Stimulated activated naive B cell treated with anti-CD40 and anti-IgM and Interleukin-4, amounts not matched to agents 10 μg/mL and 1 μg/mL and 100 μg/mL, for 72 hours (primary cell): Measurements from ENCODE around the gene E2F2.

Source experiments
- ATAC-seq, 2 donors: fragments of 150-1000 bp; cut with Tn5 transposase; replicated peaks; 2 replicates each; pipeline ENCODE4 v1.10.0; 2021; ENCODE audit warnings: moderate library complexity in 1 of 2
- DNase-seq: peaks from one replicate; pipeline ENCODE4 v3.0.0; 2021
- H3K27ac Mint-ChIP-seq: one replicate; pipeline ENCODE4 v1.8.0; 2022; ENCODE audit warnings: mild to moderate bottlenecking, mixed read lengths
- H3K27me3 Mint-ChIP-seq, 2 donors: one replicate each; pipeline ENCODE4 v1.8.0; 2022; ENCODE audit warnings: mixed read lengths in 2 of 2
- H3K36me3 Mint-ChIP-seq, 2 donors: one replicate each; pipeline ENCODE4 v1.8.0; 2022; ENCODE audit warnings: mixed read lengths in 2 of 2, mild to moderate bottlenecking in 1 of 2
- H3K4me1 Mint-ChIP-seq, 2 donors: one replicate each; pipeline ENCODE4 v1.8.0; 2022; ENCODE audit warnings: mixed read lengths in 2 of 2, mild to moderate bottlenecking in 1 of 2
- H3K4me3 Mint-ChIP-seq, 2 donors: one replicate each; pipeline ENCODE4 v1.8.0; 2022; ENCODE audit warnings: mild to moderate bottlenecking in 2 of 2, mixed read lengths in 2 of 2, moderate library complexity in 1 of 2
- H3K9me3 Mint-ChIP-seq, 2 donors: one replicate each; pipeline ENCODE4 v1.8.0; 2022; ENCODE audit warnings: mixed read lengths in 2 of 2, mild to moderate bottlenecking in 1 of 2

Gene E2F2

GRCh38 chr1:23481904-23482303 lies 49.1 kb downstream of the E2F2 start:
- no peak overlapping the region for H3K4me3 Mint-ChIP-seq
- no peak overlapping the region for H3K27ac Mint-ChIP-seq
- ATAC-seq (no peak), DNase-seq (no peak)
- no peaks in the 10 kb centered on the region for H3K9me3 Mint-ChIP-seq
- H3K36me3 Mint-ChIP-seq = no peaks in the 10 kb centered on the region
- peaks cover 7 to 16% of the 10 kb centered on the region in 2 donors for H3K4me1 Mint-ChIP-seq
- H3K27me3 Mint-ChIP-seq = peaks cover 19 to 35% of the 10 kb centered on the region in 2 donors

- Mint-ChIP-seq H3K36me3 (no peaks in the 10 kb centered on the region), H3K9me3 (no peaks in the 10 kb centered on the region), H3K4me1 (peaks cover 7 to 16% of the 10 kb centered on the region in 2 donors), H3K27me3 (peaks cover 25 to 42% of the 10 kb centered on the region in 2 donors), H3K4me3 (no peak overlapping the region), H3K27ac (no peak overlapping the region)
- DNase-seq = no peak
- ATAC-seq = no peak
These were observed 49.9 kb downstream of the E2F2 start for GRCh38 chr1:23481026-23481597.

GRCh38 chr1:23480187-23481025 lies 50.6 kb downstream of the E2F2 start:
- no peak overlapping the region for H3K4me3 Mint-ChIP-seq
- no peaks in the 10 kb centered on the region for H3K9me3 Mint-ChIP-seq
- no peaks in the 10 kb centered on the region for H3K36me3 Mint-ChIP-seq
- peaks cover 25 to 44% of the 10 kb centered on the region in 2 donors for H3K27me3 Mint-ChIP-seq
- H3K4me1 Mint-ChIP-seq = peaks cover 7 to 16% of the 10 kb centered on the region in 2 donors
- ATAC-seq (no peak), DNase-seq (no peak)
- no peak overlapping the region for H3K27ac Mint-ChIP-seq

DNA sequence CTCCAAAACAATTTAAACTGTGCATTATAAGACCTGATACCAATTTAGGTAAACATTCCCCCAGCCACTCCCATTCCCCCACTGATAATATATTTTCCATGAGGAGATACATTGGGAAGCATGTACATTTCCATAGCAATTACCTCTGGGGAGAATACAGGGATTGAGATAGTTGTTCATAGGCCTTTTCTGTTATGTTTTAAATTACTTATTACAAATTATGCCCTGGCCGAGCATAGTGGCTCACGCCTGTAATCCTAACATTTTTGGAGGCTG lies 51.4 kb downstream of the E2F2 start:
- Mint-ChIP-seq H3K36me3 (no peaks in the 10 kb centered on the region), H3K27me3 (peaks cover 25 to 47% of the 10 kb centered on the region in 2 donors), H3K4me3 (no peak overlapping the region), H3K4me1 (peaks cover 7 to 12% of the 10 kb centered on the region in 2 donors), H3K27ac (no peak overlapping the region), H3K9me3 (no peaks in the 10 kb centered on the region)
- ATAC-seq = no peak
- DNase-seq = no peak

DNA sequence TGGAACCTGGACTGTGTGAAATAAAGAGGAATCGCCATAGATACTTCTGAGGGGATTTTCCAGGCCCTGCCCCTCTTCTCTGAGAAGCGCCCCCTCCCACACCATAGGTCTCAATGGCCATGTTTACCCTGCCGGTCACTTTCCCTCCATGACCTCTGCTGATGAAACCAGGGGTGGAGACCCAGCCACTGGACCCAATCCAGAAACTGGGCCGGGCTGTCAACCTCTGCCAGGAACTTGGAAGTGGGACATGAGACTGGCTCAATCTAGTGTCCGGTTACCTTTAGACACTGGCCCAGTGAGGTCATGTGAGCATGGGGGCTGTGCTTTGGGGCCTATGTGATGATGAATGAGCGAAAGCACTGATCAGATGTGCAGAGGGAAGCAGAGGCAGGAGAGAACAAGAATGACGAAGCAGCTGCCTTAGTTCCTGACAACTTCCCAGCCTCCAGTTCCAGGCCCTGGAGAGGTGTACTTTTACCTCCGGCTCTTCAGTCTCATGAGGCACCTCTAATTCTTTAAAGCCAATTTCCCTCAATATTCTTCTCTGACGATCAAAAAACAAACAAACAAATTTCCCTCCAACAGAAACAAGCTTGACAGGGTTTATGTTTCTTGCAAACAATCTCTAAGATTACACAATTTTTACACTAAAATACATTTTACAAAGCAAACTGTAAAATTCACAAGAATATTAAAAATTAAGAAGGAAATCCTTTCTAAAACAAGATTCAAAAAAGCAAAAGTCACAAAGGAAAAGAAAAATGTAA lies 52.0 kb downstream of the E2F2 start:
- peaks cover 25 to 47% of the 10 kb centered on the region in 2 donors for H3K27me3 Mint-ChIP-seq
- peaks cover 7 to 9% of the 10 kb centered on the region in 2 donors for H3K4me1 Mint-ChIP-seq
- ATAC-seq = no peak
- H3K27ac Mint-ChIP-seq = no peak overlapping the region
- no peak overlapping the region for H3K4me3 Mint-ChIP-seq
- no peaks in the 10 kb centered on the region for H3K36me3 Mint-ChIP-seq
- DNase-seq = no peak
- no peaks in the 10 kb centered on the region for H3K9me3 Mint-ChIP-seq

- H3K27ac Mint-ChIP-seq = no peak overlapping the region
- no peaks in the 10 kb centered on the region for H3K9me3 Mint-ChIP-seq
- no peak overlapping the region for H3K4me3 Mint-ChIP-seq
- H3K27me3 Mint-ChIP-seq = peaks cover 17 to 38% of the 10 kb centered on the region in 2 donors
- no peaks in the 10 kb centered on the region for H3K36me3 Mint-ChIP-seq
- no peaks in the 10 kb centered on the region for H3K4me1 Mint-ChIP-seq
- no peak for DNase-seq
- no peak for ATAC-seq
These were observed 53.5 kb downstream of the E2F2 start for GRCh38 chr1:23477359-23478144.

GRCh38 chr1:23475641-23476040 lies 55.4 kb downstream of the E2F2 start:
- Mint-ChIP-seq H3K27me3 (peaks cover 12 to 21% of the 10 kb centered on the region in 2 donors), H3K9me3 (no peaks in the 10 kb centered on the region), H3K4me3 (no peak overlapping the region), H3K27ac (no peak overlapping the region), H3K36me3 (no peaks in the 10 kb centered on the region), H3K4me1 (no peaks in the 10 kb centered on the region)
- ATAC-seq (no peak), DNase-seq (no peak)

DNA sequence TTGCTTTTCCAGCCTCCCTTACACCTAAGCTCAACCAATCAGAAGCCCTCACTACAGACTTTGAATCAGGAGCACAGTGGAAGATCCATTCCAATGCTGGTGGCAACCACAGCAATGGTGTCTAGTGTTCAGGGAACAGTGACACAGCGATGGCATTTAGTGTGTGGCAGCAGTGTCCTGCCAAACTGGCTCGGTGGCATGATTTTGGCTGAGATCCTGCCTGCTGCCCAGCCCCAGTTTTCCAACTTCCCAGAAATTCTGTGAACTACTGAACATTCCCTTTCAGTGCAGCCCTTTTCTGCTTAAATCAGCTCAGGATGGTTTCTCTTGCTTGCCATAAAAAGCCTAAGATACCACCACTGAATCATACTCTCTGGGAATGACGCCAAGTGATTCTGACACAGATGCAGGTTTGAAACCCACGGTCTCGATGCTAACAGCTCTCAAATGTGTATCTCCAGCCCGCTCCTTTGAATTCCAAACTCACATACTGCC lies 55.9 kb downstream of the E2F2 start:
- Mint-ChIP-seq H3K9me3 (no peaks in the 10 kb centered on the region), H3K36me3 (no peaks in the 10 kb centered on the region), H3K27ac (no peak overlapping the region), H3K4me3 (no peak overlapping the region), H3K27me3 (peaks cover 12 to 19% of the 10 kb centered on the region in 2 donors), H3K4me1 (no peaks in the 10 kb centered on the region)
- DNase-seq (no peak), ATAC-seq (no peak)

DNA sequence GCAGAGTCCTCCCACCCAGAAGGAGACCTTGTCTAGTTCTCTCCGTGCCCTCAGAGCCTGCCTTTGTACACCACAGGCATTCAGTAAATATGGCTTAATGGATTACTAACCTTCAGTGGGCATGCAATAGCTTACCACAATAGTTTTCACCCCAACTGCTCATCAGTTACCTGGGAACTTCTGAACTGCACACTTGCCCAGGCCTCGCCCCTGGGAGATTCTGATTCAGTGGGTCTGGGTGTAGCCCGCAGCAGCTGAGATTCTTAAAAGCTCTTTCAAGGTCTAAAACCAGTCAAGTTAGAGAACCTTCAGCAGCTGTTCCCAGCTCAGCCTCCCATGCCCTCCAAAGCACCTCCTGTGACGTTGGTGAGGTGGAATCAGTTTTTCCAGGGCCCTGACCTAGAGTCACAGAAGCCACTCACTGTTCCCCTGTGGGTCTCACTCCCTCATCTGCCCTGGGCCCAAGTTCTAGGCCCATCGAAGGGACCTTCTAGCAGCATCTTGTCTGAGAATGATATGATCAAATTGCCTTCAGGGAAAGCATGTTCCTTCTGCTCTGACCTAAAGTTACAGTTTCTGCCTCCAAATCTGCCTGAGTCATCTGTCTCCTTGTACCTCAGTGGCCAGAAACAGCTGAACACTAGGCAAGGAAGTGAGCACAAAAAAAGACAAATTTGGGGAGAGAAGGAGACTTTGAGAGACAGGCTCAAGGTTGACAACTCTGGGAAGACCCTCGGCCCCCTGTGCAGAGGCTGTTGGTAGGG lies 57.8 kb downstream of the E2F2 start:
- H3K36me3 Mint-ChIP-seq = no peaks in the 10 kb centered on the region
- ATAC-seq = no peak

DNA sequence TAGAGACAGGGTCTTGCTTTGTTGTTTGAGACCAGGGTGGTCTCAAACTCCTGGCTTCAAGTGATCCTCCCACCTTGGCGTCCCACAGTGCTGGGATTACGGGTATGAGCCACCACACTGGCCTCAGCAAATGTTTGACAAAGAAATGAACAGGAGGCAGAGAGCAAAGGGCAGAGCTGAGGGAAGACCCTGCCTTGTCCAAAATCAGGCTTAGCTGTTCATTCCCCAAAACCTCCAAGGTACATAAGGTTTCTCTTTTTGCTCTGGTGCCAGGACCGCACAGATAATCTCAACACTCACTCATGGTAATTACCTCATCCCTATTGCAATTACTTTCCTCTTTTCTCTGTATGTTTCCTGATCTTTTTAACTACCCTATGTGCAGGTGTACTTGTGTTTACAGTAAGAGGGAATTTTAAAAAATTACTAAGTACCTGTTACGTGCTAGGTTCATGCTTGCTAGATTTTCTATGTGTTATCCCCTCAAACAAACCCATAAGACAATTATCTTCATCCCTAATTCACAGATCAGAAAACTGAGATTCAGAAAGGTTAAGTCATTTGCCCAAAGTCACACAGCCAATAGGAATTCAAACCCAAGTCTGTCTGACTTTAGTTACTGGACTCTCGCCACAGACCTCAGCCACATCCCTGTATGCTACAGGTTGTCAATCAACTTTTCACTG lies 58.5 kb downstream of the E2F2 start:
- no peaks in the 10 kb centered on the region for H3K36me3 Mint-ChIP-seq

More for the DNA sequence above, 57.8 kb downstream of the E2F2 start:
- no peak for DNase-seq
- H3K9me3 Mint-ChIP-seq = no peaks in the 10 kb centered on the region
- H3K27me3 Mint-ChIP-seq = peaks cover 12 to 19% of the 10 kb centered on the region in 2 donors
- H3K4me3 Mint-ChIP-seq = no peak overlapping the region
- H3K4me1 Mint-ChIP-seq = no peaks in the 10 kb centered on the region
- H3K27ac Mint-ChIP-seq = no peak overlapping the region

GRCh38 chr1:23471473-23472075 lies 59.5 kb downstream of the E2F2 start:
- DNase-seq = no peak
- H3K4me1 Mint-ChIP-seq = no peaks in the 10 kb centered on the region
- no peaks in the 10 kb centered on the region for H3K9me3 Mint-ChIP-seq
- ATAC-seq = no peak
- no peak overlapping the region for H3K4me3 Mint-ChIP-seq
- H3K27me3 Mint-ChIP-seq = peaks cover 5 to 10% of the 10 kb centered on the region in 2 donors
- H3K36me3 Mint-ChIP-seq = no peaks in the 10 kb centered on the region
- no peak overlapping the region for H3K27ac Mint-ChIP-seq

More for the DNA sequence above, 58.5 kb downstream of the E2F2 start:
- Mint-ChIP-seq H3K4me1 (no peaks in the 10 kb centered on the region), H3K9me3 (no peaks in the 10 kb centered on the region), H3K4me3 (no peak overlapping the region), H3K27ac (no peak overlapping the region), H3K27me3 (peaks cover 9 to 16% of the 10 kb centered on the region in 2 donors)
- DNase-seq = no peak
- ATAC-seq = no peak

DNA sequence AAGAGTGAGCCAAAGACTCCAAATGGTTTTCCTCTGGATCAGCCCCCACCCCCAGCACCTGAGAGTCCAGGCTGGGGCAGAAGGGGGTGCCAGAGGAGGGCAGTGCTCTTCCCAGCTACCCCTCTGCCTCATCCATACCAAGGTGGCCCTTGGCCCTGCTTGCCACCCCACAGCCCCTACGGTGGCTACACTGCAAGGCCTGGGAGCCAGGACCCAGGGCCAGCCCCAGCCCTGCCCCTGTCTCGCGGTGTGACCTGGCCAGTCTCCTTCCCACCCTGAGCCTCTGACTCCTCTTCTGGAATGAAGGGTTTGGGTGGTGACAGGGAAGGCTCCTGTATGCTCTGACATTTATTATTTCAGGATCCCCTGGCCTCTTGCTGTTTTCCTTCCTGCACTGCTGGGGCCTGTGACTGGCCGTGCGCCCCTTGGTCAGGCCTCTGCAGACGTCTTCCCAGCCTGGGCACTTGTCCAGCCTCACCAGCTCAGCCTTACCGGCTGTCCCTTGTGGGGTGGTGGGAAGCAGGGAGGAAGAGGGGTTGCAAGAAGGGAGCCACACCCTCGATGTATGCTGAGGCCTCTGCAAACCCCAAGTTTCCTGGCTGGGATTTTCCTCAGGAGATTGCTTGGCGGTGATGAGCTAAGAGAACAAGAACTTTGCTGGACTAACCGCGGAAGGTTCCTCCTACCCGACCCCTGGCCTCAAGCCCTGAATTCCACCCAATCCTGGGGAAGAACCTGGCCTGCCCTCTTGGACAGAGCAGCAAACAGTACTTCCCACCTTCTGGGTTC lies 60.6 kb downstream of the E2F2 start:
- Mint-ChIP-seq H3K9me3 (no peaks in the 10 kb centered on the region), H3K4me1 (no peaks in the 10 kb centered on the region), H3K27ac (no peak overlapping the region), H3K36me3 (no peaks in the 10 kb centered on the region), H3K4me3 (no peak overlapping the region), H3K27me3 (peaks cover 0 to 8% of the 10 kb centered on the region in 2 donors)
- DNase-seq (no peak), ATAC-seq (no peak)
